ENCODE results near the gene POLR1H.

GRCh38 chr6:30077218-30077617, 16.2 kb downstream of the POLR1H start:
- TF ChIP-seq CTCF (IDR thresholded peaks at IDR 0.05): no peak
- no peak for TF ChIP-seq POLR2A (IDR thresholded peaks at IDR 0.05)
